HEK293 (cell line): ENCODE measurements around the gene BBS9.

Experiments used
- CTCF ChIA-PET: fragments of 350-600 bp; formaldehyde crosslinking; extraction: SDS; loops from one replicate; lab custom pipeline; 2021; ENCODE audit warnings: antibody characterized with exemption; lab: Yijun Ruan, JAX
- POLR2A ChIA-PET: fragments of 300-600 bp; formaldehyde crosslinking; extraction: SDS; loops from one replicate; lab custom pipeline; 2020; ENCODE audit warnings: antibody characterized with exemption, inconsistent platforms; lab: Yijun Ruan, JAX
- H3K27ac ChIP-seq: fragments of 200-500 bp; sonication (Bioruptor generic); 2 replicates; pipeline ENCODE4 v1.5.1; 2014; ENCODE audit warnings: low read depth, low read length, control low read depth, inconsistent platforms; ENCODE audit errors: extremely low read depth
- H3K36me3 ChIP-seq, 2 experiments: fragments of 200-500 bp in 1 of 2; sonication (Bioruptor generic) in 1 of 2; 1 replicate in 1 of 2; 2 replicates in 1 of 2; pipeline ENCODE4 v1.5.1; 2014 to 2017; ENCODE audit warnings: inconsistent platforms in 2 of 2, low read length in 2 of 2; ENCODE audit not compliant: control insufficient read depth in 2 of 2, insufficient read depth in 1 of 2
- H3K4me1 ChIP-seq: fragments of 200-500 bp; sonication (Bioruptor generic); 2 replicates; pipeline ENCODE4 v1.5.1; 2014; ENCODE audit warnings: mild to moderate bottlenecking, low read length, inconsistent platforms; ENCODE audit not compliant: control insufficient read depth, insufficient read depth
- H3K4me3 ChIP-seq: 2 replicates; pipeline ENCODE4 v1.5.1; 2011; ENCODE audit warnings: low read depth, mild to moderate bottlenecking, control low read depth, low read length, moderate library complexity
- H3K9me3 ChIP-seq: fragments of 200-500 bp; sonication (Bioruptor generic); 2 replicates; pipeline ENCODE4 v1.5.1; 2014; ENCODE audit warnings: low read depth, low read length, inconsistent platforms; ENCODE audit not compliant: control insufficient read depth, insufficient read depth
- GLIS1 ChIP-seq: fragments of 450-650 bp; formaldehyde crosslinking; IDR thresholded peaks from 2 replicates; pipeline ENCODE4 v1.5.1; 2016; ENCODE audit warnings: missing biosample characterization, missing genetic modification characterization
- KLF1 ChIP-seq: fragments of 450-650 bp; formaldehyde crosslinking; IDR thresholded peaks from 2 replicates; pipeline ENCODE4 v1.5.1; 2016; ENCODE audit warnings: missing biosample characterization, missing genetic modification characterization
- KLF8 ChIP-seq: fragments of 450-650 bp; formaldehyde crosslinking; IDR thresholded peaks from 2 replicates; pipeline ENCODE4 v1.5.1; 2016; ENCODE audit warnings: missing biosample characterization, missing genetic modification characterization
- KLF9 ChIP-seq: fragments of 450-650 bp; formaldehyde crosslinking; IDR thresholded peaks from 2 replicates; pipeline ENCODE4 v1.5.1; 2016; ENCODE audit warnings: missing biosample characterization, missing genetic modification characterization, low read depth
- PRDM10 ChIP-seq: fragments of 450-650 bp; formaldehyde crosslinking; IDR thresholded peaks from 2 replicates; pipeline ENCODE4 v1.5.1; 2016; ENCODE audit warnings: missing biosample characterization, missing genetic modification characterization
- SP2 ChIP-seq: fragments of 450-650 bp; formaldehyde crosslinking; IDR thresholded peaks from 2 replicates; pipeline ENCODE4 v1.5.1; 2016; ENCODE audit warnings: missing biosample characterization, missing genetic modification characterization
- SP3 ChIP-seq: fragments of 450-650 bp; formaldehyde crosslinking; IDR thresholded peaks from 2 replicates; pipeline ENCODE4 v1.5.1; 2016; ENCODE audit warnings: missing biosample characterization, missing genetic modification characterization
- ZBTB20 ChIP-seq: fragments of 450-650 bp; formaldehyde crosslinking; IDR thresholded peaks from 2 replicates; pipeline ENCODE4 v1.5.1; 2016; ENCODE audit warnings: missing biosample characterization, missing genetic modification characterization
- ZBTB8A ChIP-seq: fragments of 450-650 bp; formaldehyde crosslinking; IDR thresholded peaks from 2 replicates; pipeline ENCODE4 v1.5.1; 2016; ENCODE audit warnings: missing biosample characterization, missing genetic modification characterization
- ZEB2 ChIP-seq: fragments of 450-650 bp; formaldehyde crosslinking; IDR thresholded peaks from 2 replicates; pipeline ENCODE4 v1.5.1; 2016; ENCODE audit warnings: missing biosample characterization, missing genetic modification characterization
- ZIC2 ChIP-seq: fragments of 450-650 bp; formaldehyde crosslinking; IDR thresholded peaks from 2 replicates; pipeline ENCODE4 v1.5.1; 2016; ENCODE audit warnings: missing biosample characterization, missing genetic modification characterization
- ZNF112 ChIP-seq: fragments of 450-650 bp; formaldehyde crosslinking; IDR thresholded peaks from 2 replicates; pipeline ENCODE4 v1.5.0; 2017; ENCODE audit warnings: missing biosample characterization, missing genetic modification characterization
- ZNF121 ChIP-seq: fragments of 450-650 bp; formaldehyde crosslinking; IDR thresholded peaks from 2 replicates; pipeline ENCODE4 v1.5.1; 2016; ENCODE audit warnings: missing biosample characterization, missing genetic modification characterization
- ZNF223 ChIP-seq: fragments of 450-650 bp; formaldehyde crosslinking; IDR thresholded peaks from 2 replicates; pipeline ENCODE4 v1.5.1; 2016; ENCODE audit warnings: missing biosample characterization, missing genetic modification characterization
- ZNF324 ChIP-seq: fragments of 450-650 bp; formaldehyde crosslinking; IDR thresholded peaks from 2 replicates; pipeline ENCODE4 v1.5.1; 2016; ENCODE audit warnings: missing biosample characterization, missing genetic modification characterization
- ZNF335 ChIP-seq: fragments of 450-650 bp; formaldehyde crosslinking; conservative IDR thresholded peaks from 2 replicates; pipeline ENCODE4 v1.5.1; 2016; ENCODE audit warnings: missing biosample characterization, missing genetic modification characterization
- ZNF341 ChIP-seq: fragments of 450-650 bp; formaldehyde crosslinking; IDR thresholded peaks from 2 replicates; pipeline ENCODE4; 2016; ENCODE audit warnings: low read depth, missing biosample characterization, missing genetic modification characterization
- ZNF501 ChIP-seq: fragments of 450-650 bp; formaldehyde crosslinking; IDR thresholded peaks from 2 replicates; pipeline ENCODE4 v1.5.1; 2016; ENCODE audit warnings: missing biosample characterization, missing genetic modification characterization
- ZNF521 ChIP-seq: fragments of 450-650 bp; formaldehyde crosslinking; IDR thresholded peaks from 2 replicates; pipeline ENCODE4 v1.5.1; 2017; ENCODE audit warnings: missing biosample characterization, mild to moderate bottlenecking, missing genetic modification characterization
- ZNF529 ChIP-seq: fragments of 450-650 bp; formaldehyde crosslinking; IDR thresholded peaks from 2 replicates; pipeline ENCODE4 v1.5.1; 2017; ENCODE audit warnings: missing genetic modification characterization, missing biosample characterization; ENCODE audit not compliant: insufficient replicate concordance
- ZNF654 ChIP-seq: fragments of 450-650 bp; formaldehyde crosslinking; IDR thresholded peaks from 2 replicates; pipeline ENCODE4 v1.5.1; 2016; ENCODE audit warnings: low read depth, missing biosample characterization, missing genetic modification characterization
- ZNF658 ChIP-seq: fragments of 450-650 bp; formaldehyde crosslinking; IDR thresholded peaks from 2 replicates; pipeline ENCODE4; 2016; ENCODE audit warnings: missing biosample characterization, missing genetic modification characterization
- ZNF701 ChIP-seq: fragments of 450-650 bp; formaldehyde crosslinking; IDR thresholded peaks from 2 replicates; pipeline ENCODE4 v1.5.1; 2016; ENCODE audit warnings: missing biosample characterization, missing genetic modification characterization
- TF ChIP-seq, protein P1 (sequence below): fragments of 450-650 bp; formaldehyde crosslinking; conservative IDR thresholded peaks from 2 replicates; pipeline ENCODE4 v1.5.1; 2016; ENCODE audit warnings: low read depth, missing biosample characterization, missing genetic modification characterization

BBS9 gene

GRCh38 chr7:33107136-33108066, 22.0 kb upstream of the BBS9 start:
- no peak overlapping the region for H3K27ac ChIP-seq

GRCh38 chr7:33108554-33109004, 20.8 kb upstream of the BBS9 start:
- ChIA-PET POLR2A (interaction anchor here (1.0 to 2.5 kb wide), 4 partner anchors 8 to 618 kb away, joined by 3 to 17 read pairs (median 4); partner anchors contain the start of genes BBS9, LSM5 and NT5C3A), CTCF (interaction anchor here (0.6 to 3.7 kb wide), 24 partner anchors 8 to 620 kb away, joined by 3 to 22 read pairs (median 3); partner anchors contain the start of gene NT5C3A)
- Histone ChIP-seq H3K27ac (peak overlapping the region; percentile 91), H3K4me3 (peak overlapping the region; percentile 93), H3K9me3 (no peaks in the 10 kb centered on the region), H3K36me3 (peaks cover under 1 to 4% of the 10 kb centered on the region in 2 experiments; a peak in 2 of 3 replicates), H3K4me1 (peaks cover 10% of the 10 kb centered on the region)
- TF ChIP-seq GLIS1 (tag by site-specific recombination) (0 out of 2 replicates have a peak, but pooled peaks have one; percentile 10), KLF8 (tag by site-specific recombination) (no peak), SP2 (peak; percentile 27; the same call in 1 of the 2 replicates), ZIC2 (tag by site-specific recombination) (peak; percentile 25; the same call in 1 of the 2 replicates), ZEB2 (no peak), KLF9 (peak; percentile 54), SP3 (tag by site-specific recombination) (0 out of 2 replicates have a peak, but pooled peaks have one; percentile 21), ZNF324 (no peak), PRDM10 (tag by site-specific recombination) (peak; percentile 80), ZNF223 (tag by site-specific recombination) (no peak), ZNF529 (tag by site-specific recombination) (no peak), ZNF521 (no peak), ZBTB20 (peak; percentile 44; the same call in 1 of the 2 replicates), ZNF701 (tag by site-specific recombination) (no peak), KLF1 (tag by site-specific recombination) (peak; percentile 14; the same call in 1 of the 2 replicates), ZBTB8A (tag by site-specific recombination) (peak; percentile 36; the same call in 1 of the 2 replicates), ZNF501 (tag by site-specific recombination) (no peak), ZNF335 (tag by site-specific recombination) (peak; percentile 75), ZNF341 (peak; percentile 51), ZNF121 (tag by site-specific recombination) (no peak)

More at GRCh38 chr7:33107136-33108066, 22.0 kb upstream of the BBS9 start:
- Histone ChIP-seq H3K4me3 (peak overlapping the region; percentile 93), H3K9me3 (no peaks in the 10 kb centered on the region), H3K36me3 (peaks cover 7 to 12% of the 10 kb centered on the region in 2 experiments; a peak in 2 of 3 replicates), H3K4me1 (peaks cover 10% of the 10 kb centered on the region)
- POLR2A ChIA-PET, result interaction anchor here (0.6 to 2.5 kb wide), 3 partner anchors 23 to 218 kb away, joined by 3 to 17 read pairs (median 5); partner anchors contain the start of genes BBS9 and NT5C3A
- CTCF ChIA-PET, result interaction anchor here (0.5 to 3.7 kb wide), 27 partner anchors 10 to 560 kb away, joined by 3 to 22 read pairs (median 3); partner anchors contain the start of gene NT5C3A
- TF ChIP-seq ZNF658 (tag by site-specific recombination) (no peak), ZBTB20 (peak; percentile 65), ZNF654 (tag by site-specific recombination) (peak; percentile 26), ZNF112 (no peak)
- TF ChIP-seq, protein P1, sequence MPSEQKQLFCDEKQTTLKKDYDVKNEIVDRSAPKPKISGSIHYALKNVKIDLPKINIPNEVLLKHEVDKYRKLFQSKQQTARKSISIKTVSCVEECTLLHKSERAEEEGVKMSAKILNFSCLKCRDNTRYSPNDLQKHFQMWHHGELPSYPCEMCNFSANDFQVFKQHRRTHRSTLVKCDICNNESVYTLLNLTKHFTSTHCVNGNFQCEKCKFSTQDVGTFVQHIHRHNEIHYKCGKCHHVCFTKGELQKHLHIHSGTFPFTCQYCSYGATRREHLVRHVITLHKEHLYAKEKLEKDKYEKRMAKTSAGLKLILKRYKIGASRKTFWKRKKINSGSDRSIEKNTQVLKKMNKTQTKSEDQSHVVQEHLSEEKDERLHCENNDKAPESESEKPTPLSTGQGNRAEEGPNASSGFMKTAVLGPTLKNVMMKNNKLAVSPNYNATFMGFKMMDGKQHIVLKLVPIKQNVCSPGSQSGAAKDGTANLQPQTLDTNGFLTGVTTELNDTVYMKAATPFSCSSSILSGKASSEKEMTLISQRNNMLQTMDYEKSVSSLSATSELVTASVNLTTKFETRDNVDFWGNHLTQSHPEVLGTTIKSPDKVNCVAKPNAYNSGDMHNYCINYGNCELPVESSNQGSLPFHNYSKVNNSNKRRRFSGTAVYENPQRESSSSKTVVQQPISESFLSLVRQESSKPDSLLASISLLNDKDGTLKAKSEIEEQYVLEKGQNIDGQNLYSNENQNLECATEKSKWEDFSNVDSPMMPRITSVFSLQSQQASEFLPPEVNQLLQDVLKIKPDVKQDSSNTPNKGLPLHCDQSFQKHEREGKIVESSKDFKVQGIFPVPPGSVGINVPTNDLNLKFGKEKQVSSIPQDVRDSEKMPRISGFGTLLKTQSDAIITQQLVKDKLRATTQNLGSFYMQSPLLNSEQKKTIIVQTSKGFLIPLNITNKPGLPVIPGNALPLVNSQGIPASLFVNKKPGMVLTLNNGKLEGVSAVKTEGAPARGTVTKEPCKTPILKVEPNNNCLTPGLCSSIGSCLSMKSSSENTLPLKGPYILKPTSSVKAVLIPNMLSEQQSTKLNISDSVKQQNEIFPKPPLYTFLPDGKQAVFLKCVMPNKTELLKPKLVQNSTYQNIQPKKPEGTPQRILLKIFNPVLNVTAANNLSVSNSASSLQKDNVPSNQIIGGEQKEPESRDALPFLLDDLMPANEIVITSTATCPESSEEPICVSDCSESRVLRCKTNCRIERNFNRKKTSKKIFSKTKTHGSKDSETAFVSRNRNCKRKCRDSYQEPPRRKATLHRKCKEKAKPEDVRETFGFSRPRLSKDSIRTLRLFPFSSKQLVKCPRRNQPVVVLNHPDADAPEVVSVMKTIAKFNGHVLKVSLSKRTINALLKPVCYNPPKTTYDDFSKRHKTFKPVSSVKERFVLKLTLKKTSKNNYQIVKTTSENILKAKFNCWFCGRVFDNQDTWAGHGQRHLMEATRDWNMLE, result no peak
